HCEC 1CT (cell line): ENCODE measurements around the gene MYO1E.
"Not testable (repeated sequence)": the region's sequence is repeated elsewhere in the genome, so short reads cannot be mapped to it uniquely, and the experiment has no call there.

Experiments
- DNase-seq: peaks from one replicate; pipeline ENCODE4 v3.0.0-alpha.2; 2017

MYO1E gene

GRCh38 chr15:59347915-59348314 lies 24.8 kb downstream of the MYO1E start:
- DNase-seq: no peak

- no peak for DNase-seq
Observed at GRCh38 chr15:59346951-59347350, 25.7 kb downstream of the MYO1E start.

- no peak for DNase-seq
Observed at GRCh38 chr15:59345326-59345725, 27.3 kb downstream of the MYO1E start.

GRCh38 chr15:59344311-59344710 lies 28.4 kb downstream of the MYO1E start:
- no peak for DNase-seq

GRCh38 chr15:59340325-59340724 lies 32.3 kb downstream of the MYO1E start:
- no peak for DNase-seq

- peak; percentile 53 for DNase-seq
Observed at GRCh38 chr15:59339252-59339672, 33.4 kb downstream of the MYO1E start.

GRCh38 chr15:59338414-59338813 lies 34.3 kb downstream of the MYO1E start:
- DNase-seq: no peak

GRCh38 chr15:59336725-59337124 lies 35.9 kb downstream of the MYO1E start:
- not testable (repeated sequence) for DNase-seq

- DNase-seq: no peak
Observed at GRCh38 chr15:59335207-59335786, 37.4 kb downstream of the MYO1E start.

- no peak for DNase-seq
Observed at GRCh38 chr15:59334076-59334415, 38.6 kb downstream of the MYO1E start.

- DNase-seq: no peak
Observed at GRCh38 chr15:59333401-59334075, 39.1 kb downstream of the MYO1E start.

GRCh38 chr15:59332009-59332408 lies 40.7 kb downstream of the MYO1E start:
- DNase-seq: no peak

- DNase-seq: no peak
Observed at GRCh38 chr15:59330649-59331048, 42.0 kb downstream of the MYO1E start.

GRCh38 chr15:59329570-59330350 lies 42.9 kb downstream of the MYO1E start:
- DNase-seq: peak; percentile 57

- DNase-seq: no peak
Observed at GRCh38 chr15:59329091-59329490, 43.6 kb downstream of the MYO1E start.

- no peak for DNase-seq
Observed at GRCh38 chr15:59327942-59328341, 44.7 kb downstream of the MYO1E start.

GRCh38 chr15:59326856-59327255 lies 45.8 kb downstream of the MYO1E start:
- no peak for DNase-seq

GRCh38 chr15:59322056-59322759 lies 50.5 kb downstream of the MYO1E start:
- DNase-seq: no peak

- DNase-seq: no peak
Observed at GRCh38 chr15:59321000-59321689, 51.5 kb downstream of the MYO1E start.

GRCh38 chr15:59317211-59317610 lies 55.5 kb downstream of the MYO1E start:
- no peak for DNase-seq

- peak; percentile 27 for DNase-seq
Observed at GRCh38 chr15:59315914-59316451, 56.7 kb downstream of the MYO1E start.

- DNase-seq: no peak
Observed at GRCh38 chr15:59313641-59314332, 58.9 kb downstream of the MYO1E start.
